GM23338 (cell line): ENCODE results near the gene ADAMTS19. TPM values are rescaled to one million over a fixed set of nuclear protein-coding genes. Genes with fewer than 3 reads are reported as not detected.

Source experiments
- ATAC-seq: fragments of 200-7000 bp; cut with Tn5 transposase; 3 replicates; pipeline ENCODE4 v1.9.1; 2020
- DNase-seq: peaks from one replicate; pipeline ENCODE4 v3.0.0-alpha.2; 2015; ENCODE audit warnings: low spot score
- H2AFZ ChIP-seq: fragments of 200-600 bp; sonication (generic); 2 replicates; pipeline ENCODE4 v1.8.0; 2016; ENCODE audit warnings: antibody characterized with exemption, mild to moderate bottlenecking, moderate library complexity
- H3F3A ChIP-seq: fragments of 200-600 bp; sonication (generic); replicated peaks from 2 replicates; pipeline ENCODE4 v1.8.0; 2017; ENCODE audit warnings: antibody characterized with exemption, mixed run types, low read depth
- H3K27ac ChIP-seq: fragments of 200-600 bp; sonication (generic); 2 replicates; pipeline ENCODE4 v1.6.1; 2016; ENCODE audit warnings: low read depth
- H3K27me3 ChIP-seq: fragments of 200-600 bp; sonication (generic); 2 replicates; pipeline ENCODE4 v1.8.0; 2016; ENCODE audit warnings: mild to moderate bottlenecking, mixed run types, moderate library complexity; ENCODE audit not compliant: insufficient read depth
- H3K36me3 ChIP-seq: fragments of 200-600 bp; sonication (generic); 2 replicates; pipeline ENCODE4 v1.8.0; 2016; ENCODE audit warnings: mild to moderate bottlenecking; ENCODE audit not compliant: insufficient read depth
- H3K4me1 ChIP-seq: fragments of 200-600 bp; sonication (generic); 2 replicates; pipeline ENCODE4 v1.8.0; 2016; ENCODE audit warnings: mild to moderate bottlenecking, moderate library complexity; ENCODE audit not compliant: insufficient read depth
- H3K4me2 ChIP-seq: fragments of 200-600 bp; sonication (generic); 2 replicates; pipeline ENCODE4 v1.7.1; 2017; ENCODE audit warnings: mixed run types
- H3K4me3 ChIP-seq: fragments of 200-600 bp; sonication (generic); 2 replicates; pipeline ENCODE4 v1.6.1; 2016; ENCODE audit warnings: mixed run types
- H3K79me2 ChIP-seq: fragments of 200-600 bp; sonication (generic); replicated peaks from 2 replicates; pipeline ENCODE4 v1.8.0; 2017; ENCODE audit warnings: mild to moderate bottlenecking; ENCODE audit not compliant: insufficient read depth
- H3K9me2 ChIP-seq: fragments of 200-600 bp; sonication (generic); 2 replicates; pipeline ENCODE4 v1.8.0; 2017; ENCODE audit not compliant: insufficient read depth
- H4K20me1 ChIP-seq: fragments of 200-600 bp; sonication (generic); replicated peaks from 2 replicates; pipeline ENCODE4 v1.8.0; 2017; ENCODE audit warnings: mild to moderate bottlenecking; ENCODE audit not compliant: insufficient read depth
- H3K27ac Mint-ChIP-seq: 2 replicates; pipeline ENCODE4 v1.8.0; 2020; ENCODE audit warnings: inconsistent platforms, mild to moderate bottlenecking, moderate library complexity, mixed read lengths
- H3K27me3 Mint-ChIP-seq: 3 replicates; pipeline ENCODE4 v1.8.0; 2022; ENCODE audit warnings: low read depth, mild to moderate bottlenecking, moderate library complexity, mixed read lengths, inconsistent platforms; ENCODE audit not compliant: insufficient read depth, poor library complexity
- H3K36me3 Mint-ChIP-seq: 3 replicates; pipeline ENCODE4 v1.8.0; 2021; ENCODE audit warnings: low read depth, mild to moderate bottlenecking, inconsistent platforms, moderate library complexity, mixed read lengths
- H3K4me1 Mint-ChIP-seq: 3 replicates; pipeline ENCODE4 v1.8.0; 2020; ENCODE audit warnings: mild to moderate bottlenecking, inconsistent platforms, mixed read lengths
- H3K4me3 Mint-ChIP-seq: 3 replicates; pipeline ENCODE4 v1.8.0; 2021; ENCODE audit warnings: moderate library complexity, mild to moderate bottlenecking, inconsistent platforms, mixed read lengths
- H3K9me3 Mint-ChIP-seq: 3 replicates; pipeline ENCODE4 v1.8.0; 2020; ENCODE audit warnings: moderate library complexity, mild to moderate bottlenecking, inconsistent platforms, mixed read lengths
- CTCF ChIP-seq, 2 experiments: fragments of 200-600 bp in 1 of 2; sonication (generic) in 1 of 2; conservative IDR thresholded peaks; 2 replicates each; pipeline versions ENCODE4 v1.5.1 to v1.6.1; 2016 to 2017; ENCODE audit warnings: antibody characterized with exemption in 2 of 2, low read depth in 2 of 2, mild to moderate bottlenecking in 2 of 2, moderate library complexity in 1 of 2
- ETS1 ChIP-seq: IDR thresholded peaks from 2 replicates; pipeline ENCODE4 v1.6.1; 2016; ENCODE audit warnings: antibody characterized with exemption
- EZH2 ChIP-seq: fragments of 200-600 bp; sonication (generic); IDR thresholded peaks from one replicate; pipeline ENCODE4 v1.8.0; 2017; ENCODE audit warnings: antibody characterized with exemption, mild to moderate bottlenecking, low read depth; ENCODE audit not compliant: unreplicated experiment
- EZH2phosphoT487 ChIP-seq: fragments of 200-600 bp; sonication (generic); IDR thresholded peaks from one replicate; pipeline ENCODE4 v1.8.1; 2018; ENCODE audit warnings: antibody characterized with exemption; ENCODE audit not compliant: unreplicated experiment
- JUNB ChIP-seq: IDR thresholded peaks from one replicate; pipeline ENCODE4 v1.6.1; 2016; ENCODE audit warnings: antibody characterized with exemption; ENCODE audit not compliant: unreplicated experiment
- NANOG ChIP-seq: IDR thresholded peaks from 2 replicates; pipeline ENCODE4 v1.6.1; 2016; ENCODE audit warnings: antibody characterized with exemption, borderline replicate concordance
- POLR2AphosphoS5 ChIP-seq: IDR thresholded peaks from 2 replicates; pipeline ENCODE4 v1.6.1; 2016; ENCODE audit warnings: antibody characterized with exemption, low read depth
- REST ChIP-seq: IDR thresholded peaks from one replicate; pipeline ENCODE4 v1.6.1; 2018; ENCODE audit warnings: antibody characterized with exemption; ENCODE audit not compliant: unreplicated experiment
- STAT1 ChIP-seq: IDR thresholded peaks from one replicate; pipeline ENCODE4 v1.6.1; 2016; ENCODE audit warnings: antibody characterized with exemption; ENCODE audit not compliant: unreplicated experiment
- ZNF114 ChIP-seq: fragments of 250-450 bp; sonication (Bioruptor Pico); IDR thresholded peaks from 2 replicates; pipeline ENCODE4 v1.5.0; 2020; ENCODE audit warnings: mild to moderate bottlenecking, moderate library complexity
- ZNF331 ChIP-seq: fragments of 250-450 bp; sonication (Bioruptor Pico); IDR thresholded peaks from 2 replicates; pipeline ENCODE4 v1.5.0; 2020; ENCODE audit warnings: low read depth, mild to moderate bottlenecking, moderate library complexity
- polyA plus RNA-seq: library from polyadenylated mRNA; unstranded; fragments of >200 nt; fragmentation: Nextera tagmentation; extraction: Ambion mirVana; gene quantifications from 2 replicates; pipeline ENCODE4 v1.2.1, GENCODE V29; 2016
- total RNA-seq: library from RNA; depleted of rRNA; stranded (reverse); fragments of >200 nt; shearing (Covaris generic); gene quantifications from 2 replicates; pipeline ENCODE4 v1.2.3, GENCODE V29; 2014

Gene ADAMTS19
- total and polyA plus RNA-seq, 2 experiments from 2014 or later: 6.0 to 27.4 TPM

GRCh38 chr5:129563585-129563984 lies 103.5 kb downstream of the ADAMTS19 start (continued):
- TF ChIP-seq REST: no peak
- TF ChIP-seq ZNF331 (CRISPR knock-in tag): no peak
- TF ChIP-seq EZH2: no peak
- no peak for TF ChIP-seq CTCF (conservative IDR thresholded peaks at IDR 0.05; ENCODE audit: low read depth in 2 of 2)
- no peak for TF ChIP-seq ETS1
- no peak for TF ChIP-seq POLR2AphosphoS5
- TF ChIP-seq ZNF114 (CRISPR knock-in tag): no peak
- TF ChIP-seq EZH2phosphoT487: no peak

GRCh38 chr5:129569295-129569694 lies 109.2 kb downstream of the ADAMTS19 start:
- H3K4me3 Mint-ChIP-seq: no peak overlapping the region
- H3K36me3 ChIP-seq: no peaks in the 10 kb centered on the region
- H3K27ac ChIP-seq: no peak overlapping the region
- H3K79me2 ChIP-seq: no peaks in the 10 kb centered on the region
- no peaks in the 10 kb centered on the region for H3K27me3 ChIP-seq
- no peaks in the 10 kb centered on the region for H3K27me3 Mint-ChIP-seq
- H3K36me3 Mint-ChIP-seq: peaks cover 5% of the 10 kb centered on the region; the same call in 2 of the 3 replicates
- no peak for ATAC-seq
- H3K27ac Mint-ChIP-seq: no peak overlapping the region
- H4K20me1 ChIP-seq: no peaks in the 10 kb centered on the region
- H3K4me1 Mint-ChIP-seq: no peaks in the 10 kb centered on the region
- H3K4me2 ChIP-seq: no peak overlapping the region
- H3K4me1 ChIP-seq: no peaks in the 10 kb centered on the region
- no peak for DNase-seq
- no peaks in the 10 kb centered on the region for H3K9me2 ChIP-seq
- no peak overlapping the region for H2AFZ ChIP-seq
- no peaks in the 10 kb centered on the region for H3F3A ChIP-seq
- H3K9me3 Mint-ChIP-seq: no peaks in the 10 kb centered on the region
- H3K4me3 ChIP-seq: no peak overlapping the region
- TF ChIP-seq POLR2AphosphoS5 (no peak), NANOG (no peak), EZH2phosphoT487 (no peak), ZNF114 (CRISPR knock-in tag) (no peak), JUNB (no peak), ZNF331 (CRISPR knock-in tag) (no peak), STAT1 (no peak), CTCF (conservative IDR thresholded peaks at IDR 0.05; ENCODE audit: low read depth in 2 of 2) (no peak), ETS1 (no peak)
